A549 (cell line): Measurements from ENCODE around the gene RPL29. TPM values are rescaled to one million over a fixed set of nuclear protein-coding genes. Genes with fewer than 3 reads are reported as not detected.

Source experiments
- ATAC-seq, 2 experiments: fragments of 200-7000 bp in 1 of 2; fragments of >200 bp in 1 of 2; cut with Nextera tagmentation in 1 of 2; cut with Tn5 transposase in 1 of 2; 3 replicates each; pipeline versions ENCODE4 v1.8.0 to v1.9.1; 2018 to 2020; ENCODE audit warnings: mild to moderate bottlenecking in 1 of 2, moderate library complexity in 1 of 2
- CTCF ChIA-PET: fragments of 300-600 bp; sonication (Branson Sonifier 250); formaldehyde crosslinking; extraction: SDS; loops from one replicate; lab custom pipeline; 2021; ENCODE audit warnings: antibody characterized with exemption, inconsistent platforms; lab: Yijun Ruan, JAX
- POLR2A ChIA-PET: fragments of 350-600 bp; formaldehyde crosslinking; extraction: SDS; loops from one replicate; lab custom pipeline; 2021; ENCODE audit warnings: antibody characterized with exemption, inconsistent platforms; lab: Yijun Ruan, JAX
- DNase-seq, 2 experiments: peaks; one replicate each; pipeline versions ENCODE4 v3.0.0 to v3.0.0-alpha.2; 2011 to 2016; ENCODE audit warnings: low read depth in 1 of 2, low spot score in 1 of 2
- FAIRE-seq: peaks from 2 replicates; lab custom pipeline; 2011; peaks lifted over from hg19 to GRCh38; lab: Jason Lieb, UNC
- H3K27ac ChIP-seq, 2 experiments: fragments of >200 bp; sonication (Bioruptor Twin); formaldehyde crosslinking; 3 replicates each; pipeline ENCODE4 v1.5.1; 2016 to 2017
- H3K4me1 ChIP-seq: fragments of >200 bp; sonication (Bioruptor Twin); formaldehyde crosslinking; 3 replicates; pipeline ENCODE4 v1.6.1; 2016
- H3K4me2 ChIP-seq: fragments of >200 bp; sonication (Bioruptor Twin); formaldehyde crosslinking; 3 replicates; pipeline ENCODE4 v1.6.1; 2016
- H3K4me3 ChIP-seq: fragments of >200 bp; sonication (Bioruptor Twin); formaldehyde crosslinking; 3 replicates; pipeline ENCODE4 v1.5.1; 2016
- H3K9me3 ChIP-seq: fragments of >200 bp; sonication (Bioruptor Twin); formaldehyde crosslinking; 3 replicates; pipeline ENCODE4 v1.6.1; 2016
- BCL3 ChIP-seq: fragments of >200 bp; sonication (Bioruptor Twin); formaldehyde crosslinking; IDR thresholded peaks from 3 replicates; pipeline ENCODE4 v1.6.1; 2016
- BHLHE40 ChIP-seq: IDR thresholded peaks from 2 replicates; pipeline ENCODE4 v1.6.1; 2012; ENCODE audit warnings: low read depth, low read length, inconsistent platforms
- CEBPB ChIP-seq, 2 experiments: fragments of >200 bp in 1 of 2; sonication (Bioruptor Twin) in 1 of 2; formaldehyde crosslinking in 1 of 2; IDR thresholded peaks; 2 replicates each; pipeline ENCODE4 v1.6.1; 2012 to 2016
- ELK1 ChIP-seq: fragments of 150-350 bp; IDR thresholded peaks from 2 replicates; pipeline ENCODE4 v1.6.1; 2014; ENCODE audit warnings: low read depth, mild to moderate bottlenecking, low read length
- FOSL2 ChIP-seq, 2 experiments: fragments of 450-650 bp in 1 of 2; fragments of >200 bp in 1 of 2; sonication (Bioruptor Twin) in 1 of 2; formaldehyde crosslinking; IDR thresholded peaks; 2 replicates each; pipeline versions ENCODE4 v1.5.0 to v1.6.1; 2016 to 2020; ENCODE audit warnings: mild to moderate bottlenecking in 1 of 2, moderate library complexity in 1 of 2
- HDAC2 ChIP-seq: fragments of 200-600 bp; sonication (generic); IDR thresholded peaks from 2 replicates; pipeline ENCODE4 v1.6.1; 2016
- HOXB5 ChIP-seq: fragments of 250-450 bp; sonication (Bioruptor Pico); IDR thresholded peaks from 2 replicates; pipeline ENCODE4 v1.5.0; 2020; ENCODE audit warnings: mild to moderate bottlenecking, moderate library complexity
- KDM1A ChIP-seq: fragments of 200-600 bp; sonication (generic); IDR thresholded peaks from 2 replicates; pipeline ENCODE4 v1.6.1; 2016; ENCODE audit warnings: low read depth, mild to moderate bottlenecking
- MAFK ChIP-seq: fragments of 450-650 bp; IDR thresholded peaks from 2 replicates; pipeline ENCODE4 v1.6.1; 2014; ENCODE audit not compliant: partially characterized antibody
- MYC ChIP-seq: IDR thresholded peaks from 2 replicates; pipeline ENCODE4 v1.6.1; 2012; ENCODE audit warnings: mild to moderate bottlenecking, inconsistent platforms, low read length, improper control_type of control experiment, borderline replicate concordance
- PHF8 ChIP-seq: fragments of 200-600 bp; sonication (generic); IDR thresholded peaks from 2 replicates; pipeline ENCODE4 v1.6.1; 2016; ENCODE audit warnings: low read depth, mild to moderate bottlenecking, antibody characterized with exemption, moderate library complexity, borderline replicate concordance
- POLR2A ChIP-seq: IDR thresholded peaks from 2 replicates; pipeline ENCODE4 v1.6.1; 2012; ENCODE audit warnings: mild to moderate bottlenecking, low read length
- RAD21 ChIP-seq, 2 experiments: fragments of >200 bp in 1 of 2; sonication (Bioruptor Twin) in 1 of 2; formaldehyde crosslinking in 1 of 2; IDR thresholded peaks in 1 of 2; conservative IDR thresholded peaks in 1 of 2; 2 replicates in 1 of 2; 3 replicates in 1 of 2; pipeline ENCODE4 v1.6.1; 2012 to 2018; ENCODE audit warnings: inconsistent platforms in 1 of 2
- RCOR1 ChIP-seq: fragments of 150-350 bp; IDR thresholded peaks from 2 replicates; pipeline ENCODE4 v1.6.1; 2014; ENCODE audit warnings: antibody characterized with exemption, low read length, low read depth
- REST ChIP-seq: fragments of 200-600 bp; sonication (generic); IDR thresholded peaks from 2 replicates; pipeline ENCODE4 v1.6.1; 2016; ENCODE audit warnings: antibody characterized with exemption, mild to moderate bottlenecking, moderate library complexity
- RFX5 ChIP-seq: fragments of 450-650 bp; IDR thresholded peaks from 2 replicates; pipeline ENCODE4 v1.7.1; 2014; ENCODE audit warnings: antibody characterized with exemption, mild to moderate bottlenecking, moderate library complexity
- RNF2 ChIP-seq: fragments of 200-600 bp; sonication (generic); IDR thresholded peaks from 2 replicates; pipeline ENCODE4 v1.6.1; 2016; ENCODE audit warnings: low read depth, mild to moderate bottlenecking, antibody characterized with exemption, moderate library complexity, borderline replicate concordance
- SMC3 ChIP-seq: fragments of >200 bp; sonication (Bioruptor Twin); formaldehyde crosslinking; IDR thresholded peaks from 3 replicates; pipeline ENCODE4 v1.6.1; 2018; ENCODE audit warnings: inconsistent platforms
- USF2 ChIP-seq: fragments of 450-650 bp; IDR thresholded peaks from 2 replicates; pipeline ENCODE4 v1.6.1; 2014; ENCODE audit warnings: antibody characterized with exemption
- ZFP36 ChIP-seq: fragments of 450-650 bp; IDR thresholded peaks from 2 replicates; pipeline ENCODE4 v1.6.1; 2014; ENCODE audit warnings: borderline replicate concordance; ENCODE audit not compliant: partially characterized antibody
- ZSCAN20 ChIP-seq: fragments of 250-450 bp; sonication (Bioruptor Pico); IDR thresholded peaks from 2 replicates; pipeline ENCODE4 v1.8.0; 2022; ENCODE audit warnings: mild to moderate bottlenecking, moderate library complexity
- WGBS: methylation state at CpG from one replicate; pipeline ENCODE4 v1.1.6; 2017; ENCODE audit errors: missing lambda C conversion rate; 5-methylcytosine and 5-hydroxymethylcytosine counted together
- polyA plus RNA-seq, 4 experiments: library from polyadenylated mRNA; depleted of rRNA in 3 of 4; stranded (reverse); fragments of >200 nt; fragmentation: RNase III in 1 of 4; extraction: RNeasy Plus Mini Kit Qiagen cat#74134 plus additional on column Dnase treatment in 1 of 4; gene quantifications; 2 replicates in 3 of 4; 3 replicates in 1 of 4; pipeline ENCODE4 v1.2.3, GENCODE V29; 2011 to 2017

RPL29 gene
- polyA plus RNA-seq, 2 of the 4 experiments (the other 2 are of a cell fraction), result 808 to 1,152 TPM

- DNase-seq, result no peak
- no peak for ATAC-seq
- TF ChIP-seq ZFP36 (no peak), USF2 (no peak), HDAC2 (no peak), FOSL2 (IDR thresholded peaks at IDR 0.05) (no peak), FOSL2 (CRISPR knock-in tag; IDR thresholded peaks at IDR 0.05) (no peak), HOXB5 (CRISPR knock-in tag) (no peak), CEBPB (IDR thresholded peaks at IDR 0.05) (no peak)
- TF ChIP-seq, all 56 proteins: peak for 0
- peaks cover 13% of the 10 kb centered on the region for H3K4me1 ChIP-seq
- no peak overlapping the region for H3K27ac ChIP-seq
- no peak overlapping the region for H3K4me3 ChIP-seq
- no peaks in the 10 kb centered on the region for H3K9me3 ChIP-seq
- ChIA-PET CTCF (interaction anchor here (1.1 to 5.4 kb wide), 3 partner anchors 10 to 21 kb away, joined by 3 to 36 read pairs (median 12); partner anchors contain the start of genes ABHD14A, ABHD14B, ACY1 and PARP3), POLR2A (no interaction called here)
- FAIRE-seq, result no peak
- 72% methylated on average over 10 of the region's 12 CpGs for WGBS
- no peak overlapping the region for H3K4me2 ChIP-seq
These were observed 31.7 kb downstream of the RPL29 start for GRCh38 chr3:51963951-51964451.

- 93% methylated on average over 5 of the region's 6 CpGs for WGBS
- Histone ChIP-seq H3K9me3 (no peaks in the 10 kb centered on the region), H3K27ac (no peak overlapping the region), H3K4me2 (no peak overlapping the region), H3K4me1 (peaks cover 4% of the 10 kb centered on the region; the same call in 2 of the 3 replicates), H3K4me3 (no peak overlapping the region)
- FAIRE-seq, result no peak
- ChIA-PET CTCF (interaction anchor here (0.6 to 5.4 kb wide), 5 partner anchors 11 to 160 kb away, joined by 3 to 36 read pairs (median 3); partner anchors contain the start of genes ABHD14A, ABHD14B, ACY1 and PARP3), POLR2A (interaction anchor here (1.3 kb wide), 1 partner anchor 11 kb away, joined by 3 read pairs; the partner anchor contains the start of gene ABHD14B)
- TF ChIP-seq MAFK (no peak), BHLHE40 (no peak), RAD21 (conservative IDR thresholded peaks at IDR 0.05 in 1 of 2, IDR thresholded peaks at IDR 0.05 in 1 of 2) (no peak), REST (no peak), KDM1A (no peak), RNF2 (no peak)
- ATAC-seq, result no peak
- no peak for DNase-seq
These were observed 32.7 kb downstream of the RPL29 start for GRCh38 chr3:51962854-51963530.

GRCh38 chr3:51961602-51962569, 33.8 kb downstream of the RPL29 start:
- WGBS, result 74% methylated on average over 6 of the region's 9 CpGs
- TF ChIP-seq HOXB5 (CRISPR knock-in tag) (no peak), ZSCAN20 (no peak), PHF8 (no peak), ELK1 (no peak), RCOR1 (no peak), RFX5 (no peak), POLR2A (no peak), MYC (no peak), BCL3 (no peak), SMC3 (no peak)
- DNase-seq (no peak), FAIRE-seq (no peak), ATAC-seq (no peak)
- ChIA-PET CTCF (interaction anchor here (0.7 to 5.4 kb wide), 4 partner anchors 12 to 161 kb away, joined by 3 to 36 read pairs (median 14); partner anchors contain the start of genes ABHD14A, ABHD14B, ACY1 and PARP3), POLR2A (interaction anchor here (1.3 kb wide), 1 partner anchor 12 kb away, joined by 3 read pairs; the partner anchor contains the start of gene ABHD14B)
- Histone ChIP-seq H3K4me2 (no peak overlapping the region), H3K27ac (no peak overlapping the region), H3K4me1 (peaks cover 4% of the 10 kb centered on the region; the same call in 2 of the 3 replicates), H3K9me3 (no peaks in the 10 kb centered on the region), H3K4me3 (no peak overlapping the region)
